H1 (cell line): ENCODE data around the gene STEAP3. TPM values are rescaled to one million over a fixed set of nuclear protein-coding genes. Genes with fewer than 3 reads are reported as not detected.

Source experiments
- CTCF ChIA-PET: fragments of 300-600 bp; sonication (Branson Sonifier 250); formaldehyde crosslinking; loops from one replicate; lab custom pipeline; 2021; ENCODE audit not compliant: partially characterized antibody; lab: Charles Lee
- POLR2A ChIA-PET: fragments of 300-600 bp; sonication (Branson Sonifier 250); formaldehyde crosslinking; loops from one replicate; lab custom pipeline; 2021; ENCODE audit warnings: inconsistent platforms; ENCODE audit not compliant: partially characterized antibody; lab: Charles Lee
- DNase-seq, 2 experiments: peaks; one replicate each; pipeline versions ENCODE4 v3.0.0 to v3.0.0-alpha.2; 2010 to 2022; ENCODE audit warnings: low spot score in 2 of 2, low read depth in 1 of 2, mixed read lengths in 1 of 2
- FAIRE-seq: peaks from 2 replicates; lab custom pipeline; 2011; peaks lifted over from hg19 to GRCh38; lab: Jason Lieb, UNC
- H2AFZ ChIP-seq: 2 replicates; pipeline ENCODE4 v1.8.1; 2012; ENCODE audit warnings: low read length, inconsistent platforms
- H2AK5ac ChIP-seq: 2 replicates; pipeline ENCODE4 v1.6.1; 2013; ENCODE audit warnings: low read depth, low read length
- H2BK120ac ChIP-seq: replicated peaks from 2 replicates; pipeline ENCODE3; 2013; ENCODE audit warnings: low read depth, low read length, inconsistent platforms
- H2BK12ac ChIP-seq: 2 replicates; pipeline ENCODE4 v1.6.1; 2013; ENCODE audit warnings: low read depth, low read length
- H2BK15ac ChIP-seq: 2 replicates; pipeline ENCODE4 v1.6.1; 2013; ENCODE audit warnings: low read length
- H2BK20ac ChIP-seq: 2 replicates; pipeline ENCODE4 v1.6.1; 2013; ENCODE audit warnings: low read length
- H2BK5ac ChIP-seq: 2 replicates; pipeline ENCODE4 v1.6.1; 2013; ENCODE audit warnings: low read depth, low read length
- H3K14ac ChIP-seq: 2 replicates; pipeline ENCODE4 v1.6.1; 2013; ENCODE audit warnings: inconsistent platforms; ENCODE audit not compliant: insufficient read length
- H3K18ac ChIP-seq: 2 replicates; pipeline ENCODE4 v1.6.1; 2013; ENCODE audit warnings: low read length; ENCODE audit errors: extremely low read depth
- H3K23ac ChIP-seq: 2 replicates; pipeline ENCODE4 v1.6.1; 2013; ENCODE audit warnings: inconsistent platforms; ENCODE audit not compliant: insufficient read length
- H3K23me2 ChIP-seq: 2 replicates; pipeline ENCODE4 v1.6.1; 2013; ENCODE audit warnings: low read depth, low read length
- H3K27ac ChIP-seq: 2 replicates; pipeline ENCODE4 v1.6.1; 2011; ENCODE audit warnings: low read depth, low read length, inconsistent platforms
- H3K27me3 ChIP-seq, 4 experiments: replicated peaks in 1 of 4; 1 replicate in 1 of 4; 2 replicates in 3 of 4; pipeline versions ENCODE4 v1.6.1 to v1.8.1; 2011 to 2013; ENCODE audit warnings: low read length in 3 of 4, mild to moderate bottlenecking in 3 of 4, inconsistent platforms in 2 of 4, mixed read lengths in 2 of 4, moderate library complexity in 1 of 4; ENCODE audit not compliant: control insufficient read depth in 3 of 4, insufficient read depth in 3 of 4; ENCODE audit errors: extremely low read depth in 1 of 4
- H3K36me3 ChIP-seq, 4 experiments: 2 replicates each; pipeline versions ENCODE4 v1.6.1 to v1.8.1; 2011 to 2013; ENCODE audit warnings: mild to moderate bottlenecking in 4 of 4, low read length in 3 of 4, moderate library complexity in 2 of 4, control low read depth in 1 of 4, inconsistent platforms in 1 of 4; ENCODE audit not compliant: insufficient read depth in 4 of 4, control insufficient read depth in 2 of 4
- H3K4ac ChIP-seq: replicated peaks from 2 replicates; pipeline ENCODE3; 2013; ENCODE audit warnings: low read length, low read depth, mixed read lengths, inconsistent platforms; ENCODE audit not compliant: insufficient read length
- H3K4me1 ChIP-seq, 4 experiments: replicated peaks in 1 of 4; 1 replicate in 1 of 4; 2 replicates in 3 of 4; pipeline versions ENCODE4 v1.6.1 to v1.8.1; 2011 to 2013; ENCODE audit warnings: low read length in 3 of 4, inconsistent platforms in 2 of 4, mixed read lengths in 1 of 4; ENCODE audit not compliant: insufficient read depth in 4 of 4, control insufficient read depth in 3 of 4
- H3K4me2 ChIP-seq, 2 experiments: 2 replicates each; pipeline versions ENCODE4 v1.6.1 to v1.8.1; 2011 to 2013; ENCODE audit warnings: low read depth in 2 of 2, low read length in 2 of 2, control low read depth in 1 of 2, inconsistent platforms in 1 of 2, mild to moderate bottlenecking in 1 of 2; ENCODE audit not compliant: insufficient read depth in 1 of 2
- H3K4me3 ChIP-seq, 4 experiments: fragments of 200-600, 300-600 bp in 1 of 4; sonication (generic), shearing (Covaris generic), sonication (Bioruptor Twin) in 1 of 4; 2 replicates each; pipeline versions ENCODE4 v1.5.1 to v1.8.1; 2011 to 2016; ENCODE audit warnings: low read length in 4 of 4, low read depth in 3 of 4, control low read depth in 2 of 4, inconsistent platforms in 2 of 4, mild to moderate bottlenecking in 2 of 4, mixed read lengths in 1 of 4, moderate library complexity in 1 of 4; ENCODE audit not compliant: insufficient read depth in 2 of 4; ENCODE audit errors: extremely low read depth in 1 of 4
- H3K56ac ChIP-seq: replicated peaks from 2 replicates; pipeline ENCODE3; 2013; ENCODE audit warnings: low read depth, mild to moderate bottlenecking, mixed read lengths, low read length, inconsistent platforms; ENCODE audit not compliant: insufficient read length
- H3K79me1 ChIP-seq: 2 replicates; pipeline ENCODE4 v1.6.1; 2013; ENCODE audit warnings: low read depth, low read length, control low read depth
- H3K79me2 ChIP-seq, 2 experiments: 2 replicates each; pipeline versions ENCODE4 v1.6.1 to v1.8.1; 2012 to 2013; ENCODE audit warnings: low read length in 2 of 2, mild to moderate bottlenecking in 2 of 2, inconsistent platforms in 1 of 2; ENCODE audit not compliant: insufficient read depth in 2 of 2, control insufficient read depth in 1 of 2
- H3K9ac ChIP-seq, 4 experiments: replicated peaks in 1 of 4; 1 replicate in 1 of 4; 2 replicates in 3 of 4; pipeline versions ENCODE4 v1.6.1 to v1.8.1; 2011 to 2013; ENCODE audit warnings: low read depth in 3 of 4, low read length in 3 of 4, control low read depth in 2 of 4, mild to moderate bottlenecking in 2 of 4, moderate library complexity in 2 of 4, inconsistent platforms in 1 of 4; ENCODE audit errors: extremely low read depth in 1 of 4
- H3K9me3 ChIP-seq, 2 experiments: 2 replicates each; pipeline versions ENCODE4 v1.6.1 to v1.8.1; 2012 to 2013; ENCODE audit warnings: mild to moderate bottlenecking in 2 of 2, moderate library complexity in 2 of 2, control low read depth in 1 of 2, inconsistent platforms in 1 of 2, low read depth in 1 of 2, low read length in 1 of 2, mixed read lengths in 1 of 2; ENCODE audit not compliant: insufficient read depth in 2 of 2
- H4K20me1 ChIP-seq, 2 experiments: replicated peaks in 1 of 2; 2 replicates each; pipeline versions ENCODE3 to v1.8.1; 2011 to 2013; ENCODE audit warnings: inconsistent platforms in 2 of 2, low read length in 2 of 2, mild to moderate bottlenecking in 1 of 2; ENCODE audit not compliant: insufficient read depth in 2 of 2, control insufficient read depth in 1 of 2
- H4K5ac ChIP-seq: 2 replicates; pipeline ENCODE4 v1.6.1; 2013; ENCODE audit warnings: low read length, low read depth, mixed read lengths, inconsistent platforms; ENCODE audit not compliant: insufficient read length
- H4K8ac ChIP-seq: 2 replicates; pipeline ENCODE4 v1.8.0; 2013; ENCODE audit warnings: mild to moderate bottlenecking, moderate library complexity, low read length, inconsistent platforms; ENCODE audit not compliant: insufficient read depth; ENCODE audit errors: extremely low read depth
- H4K91ac ChIP-seq: replicated peaks from 2 replicates; pipeline ENCODE3; 2013; ENCODE audit warnings: low read length, mixed read lengths, inconsistent platforms; ENCODE audit not compliant: insufficient read length
- BACH1 ChIP-seq: IDR thresholded peaks from 2 replicates; pipeline ENCODE4 v1.6.1; 2012; ENCODE audit warnings: low read length, improper control_type of control experiment
- BRCA1 ChIP-seq: IDR thresholded peaks from 2 replicates; pipeline ENCODE4 v1.6.1; 2012; ENCODE audit warnings: low read depth, low read length, improper control_type of control experiment
- CHD2 ChIP-seq: IDR thresholded peaks from 2 replicates; pipeline ENCODE4 v1.6.1; 2012; ENCODE audit warnings: low read length, improper control_type of control experiment
- E2F6 ChIP-seq: IDR thresholded peaks from 2 replicates; pipeline ENCODE4 v1.6.1; 2012; ENCODE audit warnings: inconsistent platforms
- EGR1 ChIP-seq: IDR thresholded peaks from 2 replicates; pipeline ENCODE4 v1.6.1; 2011; ENCODE audit warnings: low read depth, low read length, borderline replicate concordance
- EZH2 ChIP-seq: fragments of 200-600 bp; sonication (generic); IDR thresholded peaks from 2 replicates; pipeline ENCODE4 v1.7.1; 2012; ENCODE audit warnings: low read depth, mild to moderate bottlenecking, moderate library complexity, low read length, inconsistent platforms; ENCODE audit not compliant: severe bottlenecking
- GTF2F1 ChIP-seq: IDR thresholded peaks from 2 replicates; pipeline ENCODE4 v1.6.1; 2012; ENCODE audit warnings: low read depth, low read length, improper control_type of control experiment, borderline replicate concordance
- KDM1A ChIP-seq: fragments of 200-600, 300-600 bp; sonication (generic); IDR thresholded peaks from 2 replicates; pipeline ENCODE4 v1.7.1; 2016; ENCODE audit warnings: mild to moderate bottlenecking, low read length, borderline replicate concordance
- PHF8 ChIP-seq: fragments of 200-600 bp; sonication (generic); conservative IDR thresholded peaks from 2 replicates; pipeline ENCODE4 v1.7.1; 2012; ENCODE audit warnings: low read depth, mild to moderate bottlenecking, inconsistent platforms, low read length, moderate library complexity
- SIRT6 ChIP-seq: IDR thresholded peaks from one replicate; pipeline ENCODE4 v1.7.1; 2012; ENCODE audit warnings: low read length, inconsistent platforms
- SP4 ChIP-seq: IDR thresholded peaks from 2 replicates; pipeline ENCODE4 v1.6.1; 2012; ENCODE audit warnings: low read length, inconsistent platforms
- SRF ChIP-seq: IDR thresholded peaks from 2 replicates; pipeline ENCODE4 v1.6.1; 2011; ENCODE audit warnings: mild to moderate bottlenecking, low read depth, low read length, moderate library complexity
- TEAD4 ChIP-seq: IDR thresholded peaks from 2 replicates; pipeline ENCODE4 v1.6.1; 2012; ENCODE audit warnings: low read depth, low read length, inconsistent platforms, mixed read lengths
- WGBS, 2 experiments: shearing (Covaris generic) in 1 of 2; methylation state at CpG; one replicate each; pipeline versions ENCODE4 v1.1.6 to v1.1.7; 2013 to 2015; ENCODE audit warnings: low lambda C conversion rate in 2 of 2, mixed read lengths in 2 of 2, inconsistent platforms in 1 of 2, low coverage in 1 of 2, missing lambda C conversion rate in 1 of 2; ENCODE audit not compliant: insufficient replicate concordance in 2 of 2, insufficient coverage in 1 of 2, insufficient read length in 1 of 2; ENCODE audit errors: extremely low coverage in 1 of 2, missing lambda C conversion rate in 1 of 2; 5-methylcytosine and 5-hydroxymethylcytosine counted together
- polyA plus RNA-seq, 7 experiments: library from polyadenylated mRNA; depleted of rRNA in 3 of 7; stranded (reverse) in 5 of 7; unstranded in 2 of 7; fragments of >200 nt in 5 of 7; fragments of 200-250 nt in 2 of 7; gene quantifications; 1 replicate in 5 of 7; 2 replicates in 1 of 7; 4 replicates in 1 of 7; pipeline versions ENCODE4 v1.2.1 to v1.2.3, GENCODE V29; 2011 to 2013; ENCODE audit warnings: missing spikeins in 2 of 7, mixed read lengths in 2 of 7
- total RNA-seq: library from RNA; stranded (reverse); fragmentation: NEBNext Ultra II Directional; extraction: Animal tissue kit (Norgen Biotek cat#: 25700); gene quantifications from 2 replicates; pipeline ENCODE4 v1.2.1, GENCODE V29; 2021

Gene STEAP3
- total and polyA plus RNA-seq, 2 of the 8 experiments (the other 6 are each of a cell fraction or from before 2014, with no cell fraction given): 21.7 to 27.9 TPM

- H3K14ac ChIP-seq: no peak overlapping the region
- no peaks in the 10 kb centered on the region for H3K9me3 ChIP-seq
- no peak overlapping the region for H3K27ac ChIP-seq
- H3K79me2 ChIP-seq: 0 out of 4 replicates have a peak, but pooled peaks cover 0 to 2% of the 10 kb centered on the region in 2 experiments
- FAIRE-seq (no peak), DNase-seq (no peak)
- H4K91ac ChIP-seq: peak overlapping the region; percentile 67
- H3K18ac ChIP-seq: no peak overlapping the region
- no peak overlapping the region for H2BK120ac ChIP-seq
- no peak overlapping the region for H2AFZ ChIP-seq
- H4K20me1 ChIP-seq: no peaks in the 10 kb centered on the region
- H3K9ac ChIP-seq: no peak overlapping the region
- H4K8ac ChIP-seq: no peak overlapping the region
- H3K23ac ChIP-seq: no peak overlapping the region
- no peaks in the 10 kb centered on the region for H3K36me3 ChIP-seq
- no peak overlapping the region for H4K5ac ChIP-seq
- no peak overlapping the region; the same call in 1 of the 2 replicates for H2BK5ac ChIP-seq
- no peak overlapping the region for H2AK5ac ChIP-seq
- ChIA-PET POLR2A (interaction anchor here (1.3 kb wide), 2 partner anchors 9 to 43 kb away, joined by 3 to 5 read pairs; no protein-coding TSS in a partner anchor), CTCF (interaction anchor here (0.6 to 3.9 kb wide), 14 partner anchors 9 to 213 kb away, joined by 3 to 23 read pairs (median 4); no protein-coding TSS in a partner anchor)
- 97% methylated on average over 2 of the region's 2 CpGs; no CpG with 5 or more reads in 1 of the 2 experiments for WGBS, 2 experiments
- H3K27me3 ChIP-seq: peaks cover 0 to 12% (median 7%) of the 10 kb centered on the region in 4 experiments; a peak in 5 of 7 replicates
- no peak overlapping the region for H3K4me3 ChIP-seq
- no peaks in the 10 kb centered on the region for H3K79me1 ChIP-seq
- peak overlapping the region; percentile 11; the same call in 1 of the 2 replicates for H2BK20ac ChIP-seq
- no peak overlapping the region for H2BK15ac ChIP-seq
- H3K4me1 ChIP-seq: peaks cover 6 to 27% (median 16%) of the 10 kb centered on the region in 4 experiments
- H2BK12ac ChIP-seq: peak overlapping the region; percentile 96; the same call in 1 of the 2 replicates
- H3K4ac ChIP-seq: no peak overlapping the region
- H3K56ac ChIP-seq: no peak overlapping the region
- no peak overlapping the region for H3K4me2 ChIP-seq
- H3K23me2 ChIP-seq: peaks cover 11% of the 10 kb centered on the region; the same call in 1 of the 2 replicates
- TF ChIP-seq SP4 (no peak), SIRT6 (no peak), EZH2 (no peak), BACH1 (no peak), EGR1 (no peak), GTF2F1 (no peak), PHF8 (no peak), KDM1A (no peak), SRF (no peak), E2F6 (no peak), TEAD4 (no peak), BRCA1 (no peak), CHD2 (no peak)
These were observed 2.8 kb upstream of the STEAP3 start for GRCh38 chr2:119220720-119221301.
